ENCODE data around the gene SMIM24. TPM values are rescaled to one million over a fixed set of nuclear protein-coding genes. Genes with fewer than 3 reads are reported as not detected.

Gene SMIM24
- total and polyA plus RNA-seq, 2 experiments from 2014 or later = 5.0 to 21.5 TPM

DNA sequence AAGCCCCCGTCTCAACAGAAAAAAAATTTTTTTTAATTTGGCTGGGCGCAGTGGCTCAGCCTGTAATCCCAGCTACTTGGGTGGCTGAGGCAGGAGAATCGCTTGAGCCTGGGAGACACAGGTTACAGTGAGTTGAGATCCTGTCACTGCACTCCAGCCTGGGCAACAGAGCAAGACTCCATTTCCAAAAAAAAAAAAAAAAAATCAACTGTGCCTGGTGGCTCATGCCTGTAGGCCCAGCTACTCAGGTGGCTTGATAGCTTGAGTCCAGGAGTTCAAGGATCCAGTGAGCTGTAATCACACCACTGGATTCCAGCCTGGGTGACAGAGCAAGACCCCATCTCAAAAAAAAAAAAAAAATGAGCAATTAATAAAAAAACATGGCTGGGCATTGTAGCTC lies 21.5 kb upstream of the SMIM24 start:
- Histone ChIP-seq H3K79me2 (replicated peaks; ENCODE audit: insufficient read depth) (peaks cover 27% of the 10 kb centered on the region), H3K27ac (ENCODE audit: low read depth) (no peak overlapping the region), H3K36me3 (ENCODE audit: insufficient read depth) (no peaks in the 10 kb centered on the region), H3K4me3 (no peak overlapping the region), H3K4me1 (ENCODE audit: insufficient read depth) (peaks cover 17% of the 10 kb centered on the region), H2AFZ (no peak overlapping the region), H3K9me2 (ENCODE audit: insufficient read depth) (no peaks in the 10 kb centered on the region), H3K4me2 (no peak overlapping the region), H4K20me1 (replicated peaks; ENCODE audit: insufficient read depth) (peaks cover 5% of the 10 kb centered on the region; the same call in 1 of the 2 replicates), H3F3A (replicated peaks; ENCODE audit: low read depth) (0 out of 2 replicates have a peak, but pooled peaks cover 2% of the 10 kb centered on the region), H3K27me3 (ENCODE audit: insufficient read depth) (no peaks in the 10 kb centered on the region)
- no peak for DNase-seq (ENCODE audit: low spot score)
- Mint-ChIP-seq H3K36me3 (ENCODE audit: low read depth) (peaks cover 17% of the 10 kb centered on the region), H3K27me3 (ENCODE audit: insufficient read depth, low read depth, poor library complexity) (peaks cover 9% of the 10 kb centered on the region), H3K4me1 (peaks cover 13% of the 10 kb centered on the region), H3K9me3 (peaks cover 4% of the 10 kb centered on the region; the same call in 1 of the 3 replicates), H3K27ac (no peak overlapping the region), H3K4me3 (no peak overlapping the region)
- TF ChIP-seq, protein P1, sequence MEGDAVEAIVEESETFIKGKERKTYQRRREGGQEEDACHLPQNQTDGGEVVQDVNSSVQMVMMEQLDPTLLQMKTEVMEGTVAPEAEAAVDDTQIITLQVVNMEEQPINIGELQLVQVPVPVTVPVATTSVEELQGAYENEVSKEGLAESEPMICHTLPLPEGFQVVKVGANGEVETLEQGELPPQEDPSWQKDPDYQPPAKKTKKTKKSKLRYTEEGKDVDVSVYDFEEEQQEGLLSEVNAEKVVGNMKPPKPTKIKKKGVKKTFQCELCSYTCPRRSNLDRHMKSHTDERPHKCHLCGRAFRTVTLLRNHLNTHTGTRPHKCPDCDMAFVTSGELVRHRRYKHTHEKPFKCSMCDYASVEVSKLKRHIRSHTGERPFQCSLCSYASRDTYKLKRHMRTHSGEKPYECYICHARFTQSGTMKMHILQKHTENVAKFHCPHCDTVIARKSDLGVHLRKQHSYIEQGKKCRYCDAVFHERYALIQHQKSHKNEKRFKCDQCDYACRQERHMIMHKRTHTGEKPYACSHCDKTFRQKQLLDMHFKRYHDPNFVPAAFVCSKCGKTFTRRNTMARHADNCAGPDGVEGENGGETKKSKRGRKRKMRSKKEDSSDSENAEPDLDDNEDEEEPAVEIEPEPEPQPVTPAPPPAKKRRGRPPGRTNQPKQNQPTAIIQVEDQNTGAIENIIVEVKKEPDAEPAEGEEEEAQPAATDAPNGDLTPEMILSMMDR (conservative IDR thresholded peaks at IDR 0.05; ENCODE audit: low read depth in 2 of 2) = no peak
- TF ChIP-seq REST (IDR thresholded peaks at IDR 0.05; ENCODE audit: unreplicated experiment) = no peak
- TF ChIP-seq EZH2 (IDR thresholded peaks at IDR 0.05; ENCODE audit: low read depth, unreplicated experiment) = no peak
- TF ChIP-seq JUNB (IDR thresholded peaks at IDR 0.05; ENCODE audit: unreplicated experiment) = no peak
- TF ChIP-seq POLR2AphosphoS5 (IDR thresholded peaks at IDR 0.05; ENCODE audit: low read depth) = no peak
- TF ChIP-seq, protein P2, sequence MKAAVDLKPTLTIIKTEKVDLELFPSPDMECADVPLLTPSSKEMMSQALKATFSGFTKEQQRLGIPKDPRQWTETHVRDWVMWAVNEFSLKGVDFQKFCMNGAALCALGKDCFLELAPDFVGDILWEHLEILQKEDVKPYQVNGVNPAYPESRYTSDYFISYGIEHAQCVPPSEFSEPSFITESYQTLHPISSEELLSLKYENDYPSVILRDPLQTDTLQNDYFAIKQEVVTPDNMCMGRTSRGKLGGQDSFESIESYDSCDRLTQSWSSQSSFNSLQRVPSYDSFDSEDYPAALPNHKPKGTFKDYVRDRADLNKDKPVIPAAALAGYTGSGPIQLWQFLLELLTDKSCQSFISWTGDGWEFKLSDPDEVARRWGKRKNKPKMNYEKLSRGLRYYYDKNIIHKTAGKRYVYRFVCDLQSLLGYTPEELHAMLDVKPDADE (IDR thresholded peaks at IDR 0.05) = no peak
- no peak for TF ChIP-seq ZNF331 (CRISPR knock-in tag; IDR thresholded peaks at IDR 0.05; ENCODE audit: low read depth)
- no peak for TF ChIP-seq ZNF114 (CRISPR knock-in tag; IDR thresholded peaks at IDR 0.05)
- TF ChIP-seq STAT1 (IDR thresholded peaks at IDR 0.05; ENCODE audit: unreplicated experiment) = no peak
- TF ChIP-seq CREB1 (CRISPR knock-in tag; IDR thresholded peaks at IDR 0.05; ENCODE audit: low read depth) = no peak
- TF ChIP-seq, protein P3, sequence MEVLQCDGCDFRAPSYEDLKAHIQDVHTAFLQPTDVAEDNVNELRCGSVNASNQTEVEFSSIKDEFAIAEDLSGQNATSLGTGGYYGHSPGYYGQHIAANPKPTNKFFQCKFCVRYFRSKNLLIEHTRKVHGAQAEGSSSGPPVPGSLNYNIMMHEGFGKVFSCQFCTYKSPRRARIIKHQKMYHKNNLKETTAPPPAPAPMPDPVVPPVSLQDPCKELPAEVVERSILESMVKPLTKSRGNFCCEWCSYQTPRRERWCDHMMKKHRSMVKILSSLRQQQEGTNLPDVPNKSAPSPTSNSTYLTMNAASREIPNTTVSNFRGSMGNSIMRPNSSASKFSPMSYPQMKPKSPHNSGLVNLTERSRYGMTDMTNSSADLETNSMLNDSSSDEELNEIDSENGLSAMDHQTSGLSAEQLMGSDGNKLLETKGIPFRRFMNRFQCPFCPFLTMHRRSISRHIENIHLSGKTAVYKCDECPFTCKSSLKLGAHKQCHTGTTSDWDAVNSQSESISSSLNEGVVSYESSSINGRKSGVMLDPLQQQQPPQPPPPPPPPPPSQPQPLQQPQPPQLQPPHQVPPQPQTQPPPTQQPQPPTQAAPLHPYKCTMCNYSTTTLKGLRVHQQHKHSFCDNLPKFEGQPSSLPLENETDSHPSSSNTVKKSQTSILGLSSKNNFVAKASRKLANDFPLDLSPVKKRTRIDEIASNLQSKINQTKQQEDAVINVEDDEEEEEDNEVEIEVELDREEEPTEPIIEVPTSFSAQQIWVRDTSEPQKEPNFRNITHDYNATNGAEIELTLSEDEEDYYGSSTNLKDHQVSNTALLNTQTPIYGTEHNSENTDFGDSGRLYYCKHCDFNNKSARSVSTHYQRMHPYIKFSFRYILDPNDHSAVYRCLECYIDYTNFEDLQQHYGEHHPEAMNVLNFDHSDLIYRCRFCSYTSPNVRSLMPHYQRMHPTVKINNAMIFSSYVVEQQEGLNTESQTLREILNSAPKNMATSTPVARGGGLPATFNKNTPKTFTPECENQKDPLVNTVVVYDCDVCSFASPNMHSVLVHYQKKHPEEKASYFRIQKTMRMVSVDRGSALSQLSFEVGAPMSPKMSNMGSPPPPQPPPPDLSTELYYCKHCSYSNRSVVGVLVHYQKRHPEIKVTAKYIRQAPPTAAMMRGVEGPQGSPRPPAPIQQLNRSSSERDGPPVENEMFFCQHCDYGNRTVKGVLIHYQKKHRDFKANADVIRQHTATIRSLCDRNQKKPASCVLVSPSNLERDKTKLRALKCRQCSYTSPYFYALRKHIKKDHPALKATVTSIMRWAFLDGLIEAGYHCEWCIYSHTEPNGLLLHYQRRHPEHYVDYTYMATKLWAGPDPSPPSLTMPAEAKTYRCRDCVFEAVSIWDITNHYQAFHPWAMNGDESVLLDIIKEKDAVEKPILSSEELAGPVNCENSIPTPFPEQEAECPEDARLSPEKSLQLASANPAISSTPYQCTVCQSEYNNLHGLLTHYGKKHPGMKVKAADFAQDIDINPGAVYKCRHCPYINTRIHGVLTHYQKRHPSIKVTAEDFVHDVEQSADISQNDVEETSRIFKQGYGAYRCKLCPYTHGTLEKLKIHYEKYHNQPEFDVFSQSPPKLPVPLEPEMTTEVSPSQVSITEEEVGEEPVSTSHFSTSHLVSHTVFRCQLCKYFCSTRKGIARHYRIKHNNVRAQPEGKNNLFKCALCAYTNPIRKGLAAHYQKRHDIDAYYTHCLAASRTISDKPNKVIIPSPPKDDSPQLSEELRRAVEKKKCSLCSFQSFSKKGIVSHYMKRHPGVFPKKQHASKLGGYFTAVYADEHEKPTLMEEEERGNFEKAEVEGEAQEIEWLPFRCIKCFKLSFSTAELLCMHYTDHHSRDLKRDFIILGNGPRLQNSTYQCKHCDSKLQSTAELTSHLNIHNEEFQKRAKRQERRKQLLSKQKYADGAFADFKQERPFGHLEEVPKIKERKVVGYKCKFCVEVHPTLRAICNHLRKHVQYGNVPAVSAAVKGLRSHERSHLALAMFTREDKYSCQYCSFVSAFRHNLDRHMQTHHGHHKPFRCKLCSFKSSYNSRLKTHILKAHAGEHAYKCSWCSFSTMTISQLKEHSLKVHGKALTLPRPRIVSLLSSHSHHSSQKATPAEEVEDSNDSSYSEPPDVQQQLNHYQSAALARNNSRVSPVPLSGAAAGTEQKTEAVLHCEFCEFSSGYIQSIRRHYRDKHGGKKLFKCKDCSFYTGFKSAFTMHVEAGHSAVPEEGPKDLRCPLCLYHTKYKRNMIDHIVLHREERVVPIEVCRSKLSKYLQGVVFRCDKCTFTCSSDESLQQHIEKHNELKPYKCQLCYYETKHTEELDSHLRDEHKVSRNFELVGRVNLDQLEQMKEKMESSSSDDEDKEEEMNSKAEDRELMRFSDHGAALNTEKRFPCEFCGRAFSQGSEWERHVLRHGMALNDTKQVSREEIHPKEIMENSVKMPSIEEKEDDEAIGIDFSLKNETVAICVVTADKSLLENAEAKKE (CRISPR knock-in tag; IDR thresholded peaks at IDR 0.05) = no peak
- TF ChIP-seq NANOG (IDR thresholded peaks at IDR 0.05; ENCODE audit: borderline replicate concordance) = no peak
- no peak for TF ChIP-seq EZH2phosphoT487 (IDR thresholded peaks at IDR 0.05; ENCODE audit: unreplicated experiment)
- ATAC-seq = no peak

Data from GM23338 (cell line).